WTC11 (cell line): Measurements from ENCODE around the gene E2F2. TPM values are rescaled to one million over a fixed set of nuclear protein-coding genes. Genes with fewer than 3 reads are reported as not detected.
A peak's percentile ranks its signal among the peaks of the same experiment; 100 is the strongest.

ENCODE experiments used
- ATAC-seq: fragments of 200-7000 bp; cut with Tn5 transposase; 2 replicates; pipeline ENCODE4 v1.10.0; 2021; ENCODE audit warnings: mild to moderate bottlenecking, moderate library complexity
- CTCF ChIA-PET: fragments of 300-600 bp; sonication (Branson Sonifier 250); formaldehyde crosslinking; loops from one replicate; lab custom pipeline; 2021; ENCODE audit warnings: antibody characterized with exemption; lab: Charles Lee
- POLR2A ChIA-PET: fragments of 350-600 bp; sonication (Branson Sonifier 250); formaldehyde crosslinking; loops from one replicate; lab custom pipeline; 2021; ENCODE audit warnings: antibody characterized with exemption; lab: Charles Lee
- DNase-seq: peaks from one replicate; pipeline ENCODE4 v3.0.0; 2021; ENCODE audit warnings: low spot score
- H3K27ac Mint-ChIP-seq: 2 replicates; pipeline ENCODE4 v1.8.0; 2021; ENCODE audit warnings: mixed read lengths
- H3K27me3 Mint-ChIP-seq: 2 replicates; pipeline ENCODE4 v1.8.0; 2021; ENCODE audit warnings: low read depth, mild to moderate bottlenecking, moderate library complexity, mixed read lengths
- H3K36me3 Mint-ChIP-seq: 2 replicates; pipeline ENCODE4 v1.8.0; 2021; ENCODE audit warnings: mixed read lengths
- H3K4me1 Mint-ChIP-seq: 2 replicates; pipeline ENCODE4 v1.8.0; 2022; ENCODE audit warnings: mixed read lengths
- H3K4me3 Mint-ChIP-seq: 2 replicates; pipeline ENCODE4 v1.8.0; 2021; ENCODE audit warnings: mild to moderate bottlenecking, moderate library complexity, mixed read lengths
- H3K9me3 Mint-ChIP-seq: 2 replicates; pipeline ENCODE4 v1.8.0; 2021; ENCODE audit warnings: mixed read lengths
- AR ChIP-seq: fragments of 250-450 bp; sonication (Bioruptor Pico); IDR thresholded peaks from 2 replicates; pipeline ENCODE4 v1.9.0; 2021; ENCODE audit warnings: mild to moderate bottlenecking
- CREB1 ChIP-seq: sonication (generic); formaldehyde crosslinking; IDR thresholded peaks from 2 replicates; pipeline ENCODE4 v1.8.0; 2023; ENCODE audit warnings: mild to moderate bottlenecking, missing genetic modification reagents
- CREM ChIP-seq: sonication (generic); formaldehyde crosslinking; IDR thresholded peaks from 2 replicates; pipeline ENCODE4 v1.8.1; 2022; ENCODE audit warnings: mild to moderate bottlenecking, missing genetic modification reagents, moderate library complexity
- E2F1 ChIP-seq: sonication (generic); formaldehyde crosslinking; IDR thresholded peaks from 2 replicates; pipeline ENCODE4 v1.8.0; 2022; ENCODE audit warnings: mild to moderate bottlenecking, missing genetic modification reagents
- ERG ChIP-seq: fragments of 250-450 bp; sonication (Bioruptor Pico); IDR thresholded peaks from 2 replicates; pipeline ENCODE4 v1.8.0; 2021; ENCODE audit warnings: mild to moderate bottlenecking
- FOXJ3 ChIP-seq: sonication (generic); formaldehyde crosslinking; IDR thresholded peaks from 2 replicates; pipeline ENCODE4 v1.9.0; 2021; ENCODE audit warnings: missing genetic modification reagents, mild to moderate bottlenecking, borderline replicate concordance
- GABPB1 ChIP-seq: sonication (generic); formaldehyde crosslinking; IDR thresholded peaks from 2 replicates; pipeline ENCODE4 v1.8.1; 2023; ENCODE audit warnings: mild to moderate bottlenecking, missing genetic modification reagents
- IRF1 ChIP-seq: sonication (generic); formaldehyde crosslinking; IDR thresholded peaks from 2 replicates; pipeline ENCODE4 v1.8.0; 2023; ENCODE audit warnings: missing genetic modification reagents
- JAZF1 ChIP-seq: fragments of 250-450 bp; sonication (Bioruptor Pico); IDR thresholded peaks from 2 replicates; pipeline ENCODE4 v1.9.0; 2021; ENCODE audit warnings: moderate library complexity, mild to moderate bottlenecking, inconsistent platforms
- JUN ChIP-seq: sonication (generic); formaldehyde crosslinking; IDR thresholded peaks from 2 replicates; pipeline ENCODE4 v1.8.0; 2023; ENCODE audit warnings: mild to moderate bottlenecking, missing genetic modification reagents
- MLX ChIP-seq: sonication (generic); formaldehyde crosslinking; IDR thresholded peaks from 2 replicates; pipeline ENCODE4 v1.8.1; 2023; ENCODE audit warnings: mild to moderate bottlenecking, missing genetic modification reagents, moderate library complexity
- MYBL2 ChIP-seq: sonication (generic); formaldehyde crosslinking; IDR thresholded peaks from 2 replicates; pipeline ENCODE4 v1.8.1; 2023; ENCODE audit warnings: mild to moderate bottlenecking, moderate library complexity, missing genetic modification reagents
- PRRX2 ChIP-seq: fragments of 250-450 bp; sonication (Bioruptor Pico); IDR thresholded peaks from 2 replicates; pipeline ENCODE4 v1.8.0; 2021; ENCODE audit warnings: mild to moderate bottlenecking
- RELA ChIP-seq: sonication (generic); formaldehyde crosslinking; IDR thresholded peaks from 2 replicates; pipeline ENCODE4 v1.8.1; 2022; ENCODE audit warnings: missing genetic modification reagents, mild to moderate bottlenecking, borderline replicate concordance
- RORB ChIP-seq: fragments of 250-450 bp; sonication (Bioruptor Pico); IDR thresholded peaks from 2 replicates; pipeline ENCODE4 v1.9.0; 2021; ENCODE audit warnings: mild to moderate bottlenecking
- SMAD4 ChIP-seq: sonication (generic); formaldehyde crosslinking; IDR thresholded peaks from 2 replicates; pipeline ENCODE4 v1.8.0; 2022; ENCODE audit warnings: mild to moderate bottlenecking, missing genetic modification reagents
- SOX15 ChIP-seq: fragments of 250-450 bp; sonication (Bioruptor Pico); IDR thresholded peaks from 2 replicates; pipeline ENCODE4 v1.9.0; 2021; ENCODE audit warnings: mild to moderate bottlenecking
- SP1 ChIP-seq: sonication (generic); formaldehyde crosslinking; conservative IDR thresholded peaks from 2 replicates; pipeline ENCODE4 v1.8.1; 2022; ENCODE audit warnings: missing genetic modification reagents
- TP53 ChIP-seq: sonication (generic); formaldehyde crosslinking; IDR thresholded peaks from 2 replicates; pipeline ENCODE4 v1.8.1; 2023; ENCODE audit warnings: mild to moderate bottlenecking, missing genetic modification reagents
- ZBTB21 ChIP-seq: sonication (generic); formaldehyde crosslinking; IDR thresholded peaks from 2 replicates; pipeline ENCODE4 v1.8.1; 2023; ENCODE audit warnings: mild to moderate bottlenecking, missing genetic modification reagents, borderline replicate concordance
- ZNF121 ChIP-seq: sonication (generic); formaldehyde crosslinking; IDR thresholded peaks from 2 replicates; pipeline ENCODE4 v1.8.0; 2023; ENCODE audit warnings: missing genetic modification reagents
- ZNF138 ChIP-seq: sonication (generic); formaldehyde crosslinking; conservative IDR thresholded peaks from 2 replicates; pipeline ENCODE4 v1.8.1; 2022; ENCODE audit warnings: mild to moderate bottlenecking, moderate library complexity, missing genetic modification reagents
- ZNF317 ChIP-seq: sonication (generic); formaldehyde crosslinking; IDR thresholded peaks from 2 replicates; pipeline ENCODE4 v1.8.1; 2023; ENCODE audit warnings: low read depth, mild to moderate bottlenecking, moderate library complexity, missing genetic modification reagents, borderline replicate concordance
- ZNF425 ChIP-seq: fragments of 250-450 bp; sonication (Bioruptor Pico); conservative IDR thresholded peaks from 2 replicates; pipeline ENCODE4 v1.9.0; 2021; ENCODE audit warnings: mild to moderate bottlenecking
- total RNA-seq: library from RNA; stranded (reverse); gene quantifications from 3 replicates; pipeline ENCODE4 v1.2.3, GENCODE V29; 2021

The E2F2 gene
- total RNA-seq, 1 experiment from 2014 or later, result 5.6 TPM

GRCh38 chr1:23473037-23473800, 57.8 kb downstream of the E2F2 start:
- Mint-ChIP-seq H3K9me3 (no peaks in the 10 kb centered on the region), H3K27me3 (no peaks in the 10 kb centered on the region)
- no peak for DNase-seq
- CTCF ChIA-PET, result no interaction called here
- no peak for TF ChIP-seq CREM
- TF ChIP-seq MLX, result no peak
- TF ChIP-seq, all 79 proteins: peak for 0
- POLR2A ChIA-PET, result no interaction called here
- Mint-ChIP-seq H3K36me3 (no peaks in the 10 kb centered on the region), H3K4me3 (no peak overlapping the region), H3K4me1 (peaks cover 16% of the 10 kb centered on the region), H3K27ac (0 out of 2 replicates have a peak overlapping the region, but pooled peaks have one; percentile 26)
- no peak for ATAC-seq

GRCh38 chr1:23472351-23473036, 58.5 kb downstream of the E2F2 start:
- no peaks in the 10 kb centered on the region for H3K27me3 Mint-ChIP-seq
- ATAC-seq (no peak), DNase-seq (no peak)
- H3K4me1 Mint-ChIP-seq, result peaks cover 16% of the 10 kb centered on the region
- no peak for TF ChIP-seq FOXJ3 (CRISPR knock-in tag)
- TF ChIP-seq AR (CRISPR knock-in tag), result no peak
- no peak for TF ChIP-seq JAZF1 (CRISPR knock-in tag)
- no peak for TF ChIP-seq IRF1
- TF ChIP-seq GABPB1 (CRISPR knock-in tag), result no peak
- no peak for TF ChIP-seq MYBL2 (CRISPR knock-in tag)
- no peak for TF ChIP-seq SOX15 (CRISPR knock-in tag)
- no peak for TF ChIP-seq RELA (CRISPR knock-in tag)
- no peak for TF ChIP-seq SP1
- no peak for TF ChIP-seq ZNF317
- TF ChIP-seq ERG (CRISPR knock-in tag), result no peak
- no peak for TF ChIP-seq JUN
- TF ChIP-seq ZNF121 (CRISPR knock-in tag), result no peak
- H3K9me3 Mint-ChIP-seq, result no peaks in the 10 kb centered on the region
- ChIA-PET CTCF (no interaction called here), POLR2A (no interaction called here)
- H3K36me3 Mint-ChIP-seq, result no peaks in the 10 kb centered on the region
- no peak overlapping the region for H3K4me3 Mint-ChIP-seq
- H3K27ac Mint-ChIP-seq, result no peak overlapping the region

- Mint-ChIP-seq H3K4me1 (peaks cover 16% of the 10 kb centered on the region), H3K36me3 (no peaks in the 10 kb centered on the region), H3K9me3 (no peaks in the 10 kb centered on the region), H3K4me3 (no peak overlapping the region), H3K27me3 (no peaks in the 10 kb centered on the region), H3K27ac (no peak overlapping the region)
- POLR2A ChIA-PET, result no interaction called here
- no peak for DNase-seq
- no peak for ATAC-seq
- CTCF ChIA-PET, result no interaction called here
- TF ChIP-seq PRRX2 (CRISPR knock-in tag) (no peak), CREB1 (CRISPR knock-in tag) (no peak), JAZF1 (CRISPR knock-in tag) (no peak), SMAD4 (no peak), ZNF138 (CRISPR knock-in tag) (no peak), RORB (no peak), TP53 (no peak), ZNF425 (CRISPR knock-in tag) (no peak), ZBTB21 (no peak), E2F1 (CRISPR knock-in tag) (no peak)
These were observed 59.5 kb downstream of the E2F2 start for GRCh38 chr1:23471473-23472075.
